ENCODE measurements around the gene TEAD1.

DNA sequence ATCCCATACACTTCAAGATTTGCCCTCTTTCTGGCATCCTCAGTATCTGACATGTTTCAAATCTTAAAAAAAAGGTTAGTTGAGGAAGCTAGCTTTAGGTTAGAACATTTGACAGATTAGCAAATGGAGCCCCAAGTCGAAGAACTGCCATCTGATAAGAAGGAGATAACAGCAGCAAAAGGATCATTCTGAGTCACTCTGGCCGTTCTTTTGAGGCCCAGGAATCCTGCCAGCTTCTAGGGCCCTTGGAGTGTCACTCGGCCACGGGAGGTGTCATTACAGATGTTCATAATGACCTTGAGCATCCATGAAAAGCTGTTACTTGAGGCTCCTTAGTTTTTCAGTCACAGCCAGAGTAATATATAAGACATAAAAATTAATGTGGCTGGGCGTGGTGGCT lies 202.8 kb downstream of the TEAD1 start:
- TF ChIP-seq, protein P1, sequence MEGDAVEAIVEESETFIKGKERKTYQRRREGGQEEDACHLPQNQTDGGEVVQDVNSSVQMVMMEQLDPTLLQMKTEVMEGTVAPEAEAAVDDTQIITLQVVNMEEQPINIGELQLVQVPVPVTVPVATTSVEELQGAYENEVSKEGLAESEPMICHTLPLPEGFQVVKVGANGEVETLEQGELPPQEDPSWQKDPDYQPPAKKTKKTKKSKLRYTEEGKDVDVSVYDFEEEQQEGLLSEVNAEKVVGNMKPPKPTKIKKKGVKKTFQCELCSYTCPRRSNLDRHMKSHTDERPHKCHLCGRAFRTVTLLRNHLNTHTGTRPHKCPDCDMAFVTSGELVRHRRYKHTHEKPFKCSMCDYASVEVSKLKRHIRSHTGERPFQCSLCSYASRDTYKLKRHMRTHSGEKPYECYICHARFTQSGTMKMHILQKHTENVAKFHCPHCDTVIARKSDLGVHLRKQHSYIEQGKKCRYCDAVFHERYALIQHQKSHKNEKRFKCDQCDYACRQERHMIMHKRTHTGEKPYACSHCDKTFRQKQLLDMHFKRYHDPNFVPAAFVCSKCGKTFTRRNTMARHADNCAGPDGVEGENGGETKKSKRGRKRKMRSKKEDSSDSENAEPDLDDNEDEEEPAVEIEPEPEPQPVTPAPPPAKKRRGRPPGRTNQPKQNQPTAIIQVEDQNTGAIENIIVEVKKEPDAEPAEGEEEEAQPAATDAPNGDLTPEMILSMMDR (conservative IDR thresholded peaks at IDR 0.05) = no peak
- TF ChIP-seq EZH2 (IDR thresholded peaks at IDR 0.05; ENCODE audit: low read depth) = no peak
